Right ventricle myocardium inferior (tissue), 1 donor: ENCODE results near the gene TMIGD3. TPM values are rescaled to one million over a fixed set of nuclear protein-coding genes. Genes with fewer than 3 reads are reported as not detected.
"Not testable (repeated sequence)": the region's sequence is repeated elsewhere in the genome, so short reads cannot be mapped to it uniquely, and the experiment has no call there.

Experiments used
- ATAC-seq: fragments of 200-7000 bp; cut with Tn5 transposase; one replicate; pipeline ENCODE4 v1.9.1; 2020; ENCODE audit warnings: mild to moderate bottlenecking, moderate library complexity
- DNase-seq: peaks from one replicate; pipeline ENCODE4 v3.0.0; 2021; ENCODE audit errors: missing footprints
- intact Hi-C: fragments of 100-400 bp; cut with DNase I; formaldehyde crosslinking; loops from one replicate; pipeline ENCODE4 v1.11.0; 2022
- long read RNA-seq: library from polyadenylated mRNA; unstranded; transcript quantifications from one replicate; pipeline ENCODE4 v2.0.0, GENCODE V29; 2021
- total RNA-seq: library from RNA; stranded (reverse); fragmentation: NEBNext Ultra II Directional; extraction: Animal tissue kit (Norgen Biotek cat#: 25700); gene quantifications from one replicate; pipeline ENCODE4 v1.2.1, GENCODE V29; 2021
- donor health status: DM: no; HTN: yes; CAD: no; lungs with severe emphysema.

TMIGD3 gene
- total RNA-seq, result 1.7 TPM
- long read RNA-seq, result 0 reads

DNA sequence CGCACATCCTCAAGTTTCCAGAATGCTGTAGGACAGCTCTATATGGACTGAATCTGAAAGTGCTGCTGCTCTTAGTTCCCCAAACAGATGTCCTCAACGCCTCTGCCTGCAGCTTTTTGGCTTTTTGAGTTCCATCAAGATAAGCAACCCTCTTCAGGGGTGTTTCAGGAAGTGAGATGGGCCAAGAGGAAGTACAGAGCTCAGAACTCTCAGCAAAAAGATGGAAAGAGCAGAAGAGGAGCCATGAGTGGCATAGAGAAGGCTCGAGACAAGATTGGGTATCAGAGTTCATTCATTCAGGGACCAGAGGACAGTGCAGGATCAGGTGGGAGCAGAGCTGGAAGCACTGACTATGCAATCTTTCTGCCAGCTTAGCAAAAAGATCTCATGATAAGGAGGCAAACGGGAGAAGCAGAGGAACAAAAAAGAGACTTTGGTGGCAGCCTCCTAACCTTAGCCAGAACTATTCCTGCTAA lies at the start of gene TMIGD3, which contains the start of gene ADORA3:
Gene TMIGD3, minus strand, starts transcription at position 49 of the 476 bp plus-strand sequence. CDS start 279 bp downstream, outside the sequence.
Gene ADORA3, minus strand, starts transcription at position 49 of the 476 bp plus-strand sequence. CDS start 279 bp downstream, outside the sequence.
- no peak for DNase-seq
- intact Hi-C loops, result no loop called here
- ATAC-seq, result no peak

DNA sequence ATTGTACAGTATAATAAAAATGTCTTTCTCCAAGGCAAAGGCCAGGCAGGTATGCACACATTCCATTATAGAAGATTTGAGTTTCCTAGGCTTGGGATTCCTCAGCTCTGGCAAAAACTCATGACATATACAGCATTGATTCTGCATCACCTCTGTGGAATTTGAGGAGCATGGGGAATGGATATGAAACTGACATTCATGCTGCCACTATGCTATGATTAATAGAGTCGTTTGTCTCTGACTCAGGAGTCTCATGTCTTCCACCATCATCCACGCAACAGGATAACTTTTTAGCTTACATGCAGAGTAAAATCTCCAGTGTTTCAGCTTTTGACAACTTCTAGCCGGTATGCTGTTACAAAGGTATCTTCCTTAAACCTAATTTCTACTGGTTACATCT lies 49.8 kb upstream of the TMIGD3 start:
- DNase-seq (no peak), ATAC-seq (no peak)
- intact Hi-C loops, result no loop called here

DNA sequence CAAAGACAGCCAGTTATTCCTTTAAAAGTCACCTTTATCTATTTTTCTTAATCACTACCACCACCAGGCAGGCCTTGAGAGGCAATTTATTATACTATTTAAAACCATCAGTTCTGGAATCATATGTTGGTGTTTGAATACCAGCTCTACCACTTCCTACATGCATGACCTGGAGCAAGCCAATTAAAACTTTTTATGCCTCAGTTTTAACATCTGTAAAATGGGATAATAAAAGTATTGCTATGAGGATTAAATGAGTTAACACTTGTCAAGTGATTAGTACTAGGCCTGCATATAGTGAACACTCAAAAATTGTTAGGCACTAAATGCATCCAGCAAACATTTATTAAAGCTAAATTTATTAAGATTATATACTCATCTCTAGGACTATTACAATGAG lies 49.2 kb upstream of the TMIGD3 start:
- ATAC-seq (no peak), DNase-seq (no peak)
- intact Hi-C loops, result no loop called here

DNA sequence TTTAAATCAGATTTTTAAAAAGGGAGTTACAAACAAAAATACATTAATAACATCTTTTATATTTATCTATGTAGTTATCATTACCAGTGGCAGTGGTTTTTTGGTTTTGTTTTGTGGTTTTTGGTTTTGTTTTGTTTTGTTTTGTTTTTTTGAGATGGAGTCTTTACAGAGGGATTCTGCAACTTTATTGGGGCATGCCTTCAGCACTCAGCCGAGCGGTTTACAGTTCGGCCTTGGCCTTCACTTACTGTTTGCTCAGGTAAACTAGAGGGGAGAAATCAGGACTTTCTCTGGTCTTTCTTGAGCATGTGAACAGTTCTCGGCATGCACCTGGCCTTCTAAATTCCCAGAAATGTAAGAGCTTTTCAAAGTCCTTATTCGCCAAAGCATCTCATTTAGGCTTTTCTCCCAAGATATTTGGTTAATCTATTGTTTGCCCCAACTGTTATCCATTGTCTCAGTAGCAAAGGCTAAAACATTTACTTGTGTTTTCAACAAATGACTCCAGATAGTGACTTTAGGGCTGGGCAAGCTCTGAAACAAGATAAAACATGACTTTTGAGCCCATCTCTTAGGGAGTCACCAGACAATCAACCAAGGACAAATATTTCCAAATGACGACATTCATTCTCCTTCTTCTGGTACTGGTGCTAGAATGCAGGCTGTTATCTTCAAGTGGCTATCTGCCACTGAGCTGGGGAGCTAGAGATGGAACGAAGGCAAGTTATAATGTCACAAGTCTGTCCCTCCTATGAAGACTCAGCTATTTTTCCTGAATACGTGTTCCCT lies 48.4 kb upstream of the TMIGD3 start:
- intact Hi-C loops, result no loop called here
- no peak for ATAC-seq
- no peak for DNase-seq

DNA sequence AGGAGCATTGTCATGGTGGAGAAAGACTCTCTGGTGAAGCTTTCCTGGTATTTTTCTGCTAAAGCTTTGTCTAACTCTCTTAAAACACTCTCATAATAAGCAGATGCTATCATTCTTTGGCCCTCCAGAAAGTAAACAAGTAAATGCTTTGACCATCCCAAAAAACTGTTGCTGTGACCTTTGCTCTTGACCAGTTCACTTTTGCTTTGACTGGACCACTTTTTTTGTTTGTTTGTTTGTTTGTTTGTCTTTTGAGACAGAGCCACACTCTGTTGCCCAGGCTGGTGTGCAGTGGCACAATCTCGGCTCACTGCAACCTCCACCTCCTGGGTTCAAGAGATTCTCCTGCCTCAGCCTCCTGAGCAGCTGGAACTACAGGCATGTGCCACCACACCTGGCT lies 44.4 kb upstream of the TMIGD3 start:
- intact Hi-C loops, DNase-seq, ATAC-seq: not testable (repeated sequence)

DNA sequence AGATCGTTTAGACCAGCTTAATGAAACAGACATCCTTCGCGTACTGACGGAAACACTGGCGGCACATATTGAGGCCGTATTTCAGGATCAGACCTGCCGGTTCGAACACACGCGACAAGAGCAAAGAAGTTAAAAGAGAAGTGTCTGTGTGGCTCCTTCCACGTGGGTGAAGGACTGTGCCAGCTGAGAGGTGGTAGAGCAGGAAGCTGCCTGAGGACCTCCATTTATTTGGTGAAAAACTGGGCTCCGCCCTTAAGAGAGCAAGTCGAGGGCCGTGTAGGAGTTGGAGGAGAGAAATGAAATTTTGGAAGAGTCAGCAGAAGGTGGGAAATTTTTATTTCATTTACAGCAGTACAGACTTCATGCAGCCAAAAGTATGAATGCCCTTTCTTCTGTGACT lies 38.8 kb upstream of the TMIGD3 start:
- intact Hi-C loops, result no loop called here
- DNase-seq, result no peak
- no peak for ATAC-seq

DNA sequence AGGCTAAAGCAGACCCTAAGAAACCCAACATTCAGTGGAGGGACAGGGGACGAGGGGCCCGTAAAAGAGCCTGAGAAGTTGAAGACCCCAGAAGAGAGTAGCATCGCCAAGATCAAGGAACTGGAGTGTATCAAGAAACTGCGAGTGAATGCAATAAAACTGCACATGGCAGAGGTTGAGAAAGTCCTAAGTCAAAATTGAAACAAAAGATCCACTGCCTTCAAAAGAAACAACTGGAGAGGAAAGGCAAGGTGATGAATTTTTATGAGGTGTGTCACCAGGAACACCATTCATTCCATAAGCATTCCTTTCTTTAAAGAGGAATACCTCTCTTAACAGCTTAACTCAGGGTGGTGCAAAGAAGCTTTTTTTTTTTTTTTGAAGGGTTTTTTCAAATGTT lies 38.3 kb upstream of the TMIGD3 start:
- DNase-seq, result no peak
- ATAC-seq, result no peak
- intact Hi-C loops, result no loop called here

DNA sequence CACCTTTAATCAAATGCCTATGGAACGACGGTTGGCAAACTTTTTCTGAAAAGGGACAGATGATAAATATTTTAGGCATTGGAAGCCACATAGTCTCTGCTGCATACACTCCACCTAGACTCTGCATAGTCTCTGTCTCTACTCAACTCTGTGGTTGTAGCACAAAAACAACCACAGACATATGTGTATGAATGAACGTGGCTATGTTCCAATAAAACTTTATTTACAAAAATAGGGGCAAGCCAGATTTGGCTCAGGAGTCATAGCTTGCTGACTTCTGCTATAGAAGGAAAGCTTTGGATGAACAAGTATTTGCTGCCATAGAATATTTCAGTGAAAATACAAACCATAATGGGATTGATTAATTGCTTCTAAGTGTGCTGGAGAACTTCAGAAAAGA lies 37.5 kb upstream of the TMIGD3 start:
- ATAC-seq (no peak), DNase-seq (no peak)
- intact Hi-C loops, result no loop called here

DNA sequence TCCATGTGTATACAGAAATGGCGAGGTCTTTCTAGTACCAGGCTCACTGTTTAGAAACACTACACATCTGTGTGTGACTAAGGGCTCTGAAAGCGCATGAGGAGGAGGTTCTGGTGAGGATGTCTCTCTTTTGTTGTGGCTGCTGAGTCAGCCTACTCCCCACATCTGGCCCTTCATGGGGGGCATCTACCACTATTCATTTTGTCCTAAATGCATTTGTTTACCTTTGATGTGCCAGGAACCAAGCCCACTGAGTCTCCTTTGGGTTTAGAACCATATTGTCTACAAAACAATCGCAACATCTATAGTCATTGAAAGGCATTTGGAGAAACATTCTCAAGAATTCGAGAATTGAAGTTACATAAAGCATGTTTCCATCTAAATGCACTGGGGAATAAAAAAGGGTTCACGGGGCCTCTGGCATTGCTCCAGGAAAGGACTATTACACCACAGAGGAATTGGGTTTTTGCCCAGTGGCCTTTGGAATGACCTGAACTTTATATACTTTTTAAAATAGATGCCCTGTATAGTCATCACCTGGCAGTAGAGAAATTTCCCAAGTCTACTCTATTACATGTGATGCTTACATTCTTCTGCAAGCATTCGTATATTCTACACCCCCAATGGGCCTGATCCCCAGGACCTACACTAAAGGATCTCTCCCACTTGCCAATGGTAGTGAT lies 35.1 kb upstream of the TMIGD3 start:
- ATAC-seq, result no peak
- DNase-seq, result no peak
- intact Hi-C loops, result no loop called here

DNA sequence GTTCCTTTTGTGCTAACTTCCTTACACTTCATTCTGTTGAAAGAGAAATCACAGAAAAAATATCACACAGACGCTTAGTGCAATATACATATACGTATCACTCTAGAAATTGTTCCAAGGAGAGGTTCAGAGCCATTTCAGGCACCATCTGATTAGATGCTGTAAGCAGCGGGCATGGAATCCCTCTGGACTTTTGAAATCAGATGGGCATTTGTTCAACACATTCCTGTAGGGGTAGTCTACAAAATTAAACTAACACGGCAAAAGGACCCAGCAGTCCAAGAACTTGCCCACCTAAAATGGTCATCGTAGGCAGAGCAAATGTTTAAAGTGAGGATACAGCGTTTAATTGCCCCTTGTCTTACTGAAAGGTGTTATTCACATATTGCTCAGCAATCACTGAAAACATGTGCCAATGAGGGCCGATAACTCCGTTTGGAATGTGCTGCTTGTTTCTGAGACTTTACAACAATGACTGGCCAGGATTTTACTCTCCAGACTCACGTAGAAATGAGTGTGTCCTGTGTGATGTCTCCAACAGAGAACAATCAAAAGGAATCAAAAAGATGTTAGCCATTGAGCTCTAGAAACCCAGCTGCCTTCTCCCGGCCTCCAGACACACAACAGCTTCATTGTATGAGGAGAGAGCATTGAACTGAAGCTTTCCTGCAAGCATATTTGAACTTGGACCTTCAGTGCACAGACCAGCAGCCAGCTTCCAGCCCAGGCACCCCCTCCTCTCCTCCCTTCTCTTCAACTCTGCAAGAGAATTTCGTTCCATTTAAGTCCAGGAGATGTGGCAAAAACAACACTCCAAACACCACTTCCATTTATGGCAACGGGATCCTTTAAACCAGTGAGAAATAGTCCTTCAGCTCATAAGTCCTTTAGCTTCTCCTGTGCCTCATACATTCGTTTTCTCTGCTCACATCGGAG lies 32.1 kb upstream of the TMIGD3 start:
- DNase-seq (no peak), ATAC-seq (no peak)
- intact Hi-C loops, result no loop called here

DNA sequence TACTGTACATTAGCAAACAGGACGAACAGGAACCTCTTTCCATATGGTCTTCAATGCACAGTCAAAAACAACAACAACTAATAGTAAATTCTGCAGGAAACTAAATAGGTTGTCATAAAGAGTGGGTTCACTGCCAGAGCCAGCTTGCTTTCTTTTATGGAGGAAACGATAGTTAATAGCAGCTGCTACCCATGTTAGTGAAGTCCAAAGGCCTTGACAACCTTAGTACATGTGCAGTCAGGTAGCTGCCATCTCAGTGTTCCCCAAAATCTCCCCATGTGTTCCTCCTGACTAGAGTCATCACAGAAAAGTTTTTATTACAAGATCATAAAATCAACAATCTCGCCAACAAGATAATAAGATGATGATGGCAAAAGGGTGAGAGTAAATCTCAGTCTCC lies 16.6 kb upstream of the TMIGD3 start:
- intact Hi-C loops, result no loop called here
- ATAC-seq, result no peak
- DNase-seq, result no peak

DNA sequence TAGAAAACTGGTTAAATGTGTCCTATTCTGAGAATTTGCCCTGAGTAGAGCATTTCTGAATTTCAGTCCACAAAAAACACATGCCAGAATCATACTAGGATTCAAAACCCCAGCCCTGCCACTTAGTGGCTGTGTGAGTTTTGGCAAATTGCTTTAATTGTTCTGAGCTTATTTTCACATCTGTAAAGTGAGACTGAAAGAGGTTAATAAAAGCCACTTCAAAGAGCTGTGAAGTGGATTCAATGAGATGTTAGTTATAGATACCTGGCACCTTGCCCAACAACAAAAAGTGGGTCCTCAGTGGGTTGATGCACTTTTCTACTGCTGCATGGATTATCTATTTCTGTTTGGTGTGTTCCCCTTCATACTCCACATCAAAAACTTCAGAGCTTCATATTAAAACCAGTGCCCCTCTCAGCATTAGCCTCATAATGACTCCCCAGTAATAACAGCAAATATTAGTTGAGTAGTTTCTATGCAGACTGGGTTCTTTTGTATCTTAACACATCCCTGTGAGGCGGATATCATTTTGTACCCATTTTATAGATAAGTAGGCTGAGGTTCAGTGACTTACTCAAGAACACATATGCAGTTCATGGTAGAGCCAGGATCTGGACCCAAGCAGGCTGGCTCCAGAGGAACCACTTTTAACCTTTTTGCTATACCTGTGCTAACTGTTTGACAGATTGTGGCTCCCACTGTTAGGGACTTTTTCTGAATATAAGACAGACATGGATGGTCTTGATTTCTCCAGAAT lies 14.2 kb upstream of the TMIGD3 start:
- DNase-seq (no peak), ATAC-seq (no peak)
- intact Hi-C loops, result loop anchor here (10.0 kb wide), 1 partner anchor 107 kb away; no protein-coding TSS in a partner anchor

DNA sequence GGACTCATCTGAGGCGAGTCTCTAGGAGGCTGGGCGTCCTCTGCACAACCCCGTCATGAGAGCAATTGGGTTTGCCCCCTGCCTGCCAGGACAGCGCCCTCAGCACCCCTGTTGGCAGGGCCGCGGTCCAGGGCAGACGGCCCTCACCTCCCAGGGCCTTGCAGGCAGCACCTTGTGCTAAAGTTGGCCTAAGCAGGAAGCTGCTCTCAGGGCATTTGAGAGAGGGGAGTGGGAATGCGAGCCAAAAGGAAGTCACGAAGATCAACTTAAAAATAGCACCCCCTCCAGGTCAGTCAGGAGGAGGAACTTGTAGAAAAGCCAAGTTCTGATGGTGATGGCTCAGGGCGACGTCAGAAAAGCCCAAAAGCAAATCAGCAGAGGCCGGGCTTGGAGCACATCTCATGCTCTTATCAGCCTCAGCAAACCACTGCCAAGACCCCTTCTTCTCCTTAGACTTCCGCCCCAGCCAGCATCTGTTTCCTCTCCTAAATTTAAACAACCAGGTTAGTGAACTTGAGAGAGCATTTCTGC lies 12.6 kb upstream of the TMIGD3 start:
- ATAC-seq (peak; percentile 71), DNase-seq (peak; percentile 81)
- intact Hi-C loops, result loop anchor here (1.0 to 10.0 kb wide), 2 partner anchors 76 to 109 kb away; no protein-coding TSS in a partner anchor

DNA sequence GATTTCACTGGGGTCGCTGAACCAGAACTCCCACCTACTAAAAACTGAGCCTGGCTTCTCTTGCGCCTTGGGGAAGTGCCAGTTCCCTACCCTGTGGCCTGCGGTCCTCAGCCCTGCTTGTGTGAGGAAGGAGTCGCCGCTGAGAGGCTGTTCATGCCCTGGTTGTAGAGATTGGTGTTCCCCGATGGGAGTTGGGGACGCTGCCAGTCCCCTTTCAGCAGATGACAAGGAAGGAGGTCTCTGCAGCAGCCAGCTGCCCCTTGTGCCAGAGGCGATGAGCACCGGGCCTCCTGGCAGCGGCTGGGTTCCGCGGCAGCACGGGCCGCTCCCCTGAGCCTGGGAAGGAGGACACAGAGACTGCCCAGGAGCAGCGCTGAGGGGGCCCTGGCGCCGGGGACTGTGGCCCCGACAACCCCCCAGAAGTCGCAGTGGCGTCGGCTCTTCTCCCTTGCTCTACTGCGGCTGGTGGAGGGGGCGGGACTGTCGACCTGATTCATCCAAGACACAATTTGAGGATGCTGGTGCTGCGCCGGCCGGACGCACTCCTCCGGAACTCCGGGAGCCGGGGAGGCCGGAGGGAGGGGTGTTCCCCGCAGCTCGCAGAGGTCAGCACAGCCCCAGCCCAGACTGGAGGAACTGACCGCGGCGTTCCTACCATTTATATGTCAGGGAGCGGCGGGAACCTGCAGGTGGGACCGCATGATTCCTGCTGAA lies 12.0 kb upstream of the TMIGD3 start:
- ATAC-seq (peak; percentile 81), DNase-seq (peak; percentile 90)
- intact Hi-C loops, result loop anchor here (1.0 to 10.0 kb wide), 2 partner anchors 77 to 109 kb away; no protein-coding TSS in a partner anchor

DNA sequence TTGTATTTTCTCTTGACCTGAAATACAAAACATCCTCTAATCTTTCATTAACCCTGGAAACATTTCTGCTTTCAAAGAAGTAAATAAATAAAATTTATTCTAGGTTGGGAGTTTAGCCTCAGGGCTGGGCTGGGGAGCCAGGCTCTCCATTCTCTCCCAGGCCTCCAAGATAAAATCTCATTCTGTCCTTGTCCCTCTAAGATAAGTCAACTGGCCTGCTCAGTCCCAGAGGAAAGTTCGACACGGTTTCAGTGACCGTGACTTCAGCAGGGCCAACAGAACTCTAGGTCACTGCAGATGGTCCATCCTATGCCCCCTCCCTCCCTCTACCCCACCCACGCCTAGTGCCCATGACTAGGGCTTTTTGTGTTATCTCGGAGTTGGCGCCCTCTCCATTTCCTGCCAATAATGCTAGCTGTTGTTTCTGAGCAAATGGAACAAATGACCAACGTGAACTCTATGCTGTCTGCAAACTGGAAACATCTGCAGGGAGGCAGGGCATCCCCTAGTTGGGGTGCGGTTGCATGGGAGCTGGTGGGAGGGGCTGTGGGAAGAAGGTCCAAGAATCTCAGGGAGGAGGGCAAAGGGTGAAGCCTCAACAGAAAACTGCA lies 10.1 kb upstream of the TMIGD3 start:
- ATAC-seq (no peak), DNase-seq (no peak)
- intact Hi-C loops, result loop anchor here (5.0 to 10.0 kb wide), 2 partner anchors 44 to 111 kb away; no protein-coding TSS in a partner anchor

DNA sequence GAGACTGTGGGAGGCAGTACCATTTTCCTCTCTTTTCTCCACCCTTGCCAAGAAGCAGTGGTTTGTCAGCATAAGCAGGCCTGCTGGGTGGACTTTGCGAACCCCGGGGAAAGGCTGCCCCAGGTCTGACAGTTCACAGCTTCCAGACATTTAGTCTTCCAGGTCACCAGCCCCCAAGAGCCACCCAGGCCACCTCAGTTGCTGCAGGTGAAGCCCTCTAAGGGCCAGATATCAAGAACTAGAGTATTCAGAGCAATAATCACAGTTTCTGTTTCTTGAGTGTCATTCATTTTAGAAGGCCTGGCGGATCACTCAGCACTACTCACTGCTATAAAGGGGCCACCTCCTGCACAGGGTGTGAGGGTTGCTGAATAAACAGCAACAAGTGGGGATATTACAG lies 9.5 kb upstream of the TMIGD3 start:
- intact Hi-C loops, result loop anchor here (5.0 to 10.0 kb wide), 2 partner anchors 44 to 112 kb away; no protein-coding TSS in a partner anchor
- DNase-seq, result no peak
- ATAC-seq, result no peak
